Right kidney (tissue), 1 donor: ENCODE results near the gene FHL2.
"Not testable (repeated sequence)": the region's sequence is repeated elsewhere in the genome, so short reads cannot be mapped to it uniquely, and the experiment has no call there.

Source experiments
- DNase-seq: peaks from one replicate; pipeline ENCODE4 v3.0.0-alpha.2; 2016

Gene FHL2

DNA sequence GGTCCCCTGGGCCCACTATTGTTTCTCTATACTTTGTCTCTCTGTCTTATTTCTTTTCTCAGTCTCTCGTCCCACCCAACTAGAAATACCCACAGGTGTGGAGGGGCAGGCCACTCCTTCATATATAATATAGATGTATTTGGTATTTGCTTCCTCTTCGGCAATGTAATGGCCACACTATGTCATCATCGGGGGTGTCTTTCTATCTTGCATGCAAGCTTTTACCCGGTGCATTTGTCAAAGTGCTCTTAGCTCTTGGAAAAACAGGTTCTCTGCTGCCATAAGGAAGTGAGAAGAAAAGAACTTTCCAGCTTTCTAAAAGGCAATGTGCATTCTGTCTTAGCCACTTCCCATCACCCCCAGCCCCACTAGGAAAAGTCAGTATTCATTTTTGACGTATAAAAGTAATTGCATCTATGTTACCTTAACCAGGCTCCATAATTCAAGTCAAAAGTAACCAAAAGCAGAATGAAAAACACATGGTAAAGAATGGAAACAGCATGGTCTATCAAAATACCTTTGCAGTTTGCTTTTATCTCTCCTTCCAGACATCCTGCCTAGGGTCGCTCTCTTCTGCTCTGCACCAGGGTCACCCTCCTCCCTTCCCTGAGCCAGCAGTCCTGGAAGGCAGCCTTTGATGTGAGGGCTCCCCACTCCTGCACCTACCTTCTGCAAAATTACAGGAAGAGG is 27.2 kb upstream of the FHL2 start:
- DNase-seq: no peak

DNA sequence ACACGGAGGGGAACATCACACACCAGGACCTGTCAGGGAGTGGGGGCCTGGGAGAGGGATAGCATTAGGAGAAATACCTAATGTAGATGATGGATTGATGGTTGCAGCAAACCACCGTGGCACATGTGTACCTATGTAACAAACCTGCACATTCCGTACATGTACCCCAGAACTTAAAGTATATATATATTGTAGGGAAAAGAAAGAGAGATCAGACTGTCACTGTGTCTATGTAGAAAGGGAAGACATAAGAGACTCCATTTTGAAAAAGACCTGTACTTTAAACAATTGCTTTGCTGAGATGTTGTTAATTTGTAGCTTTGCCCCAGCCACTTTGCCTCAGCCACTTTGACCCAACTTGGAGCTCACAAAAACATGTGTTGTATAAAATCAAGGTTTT is 26.0 kb upstream of the FHL2 start:
- DNase-seq: not testable (repeated sequence)

DNA sequence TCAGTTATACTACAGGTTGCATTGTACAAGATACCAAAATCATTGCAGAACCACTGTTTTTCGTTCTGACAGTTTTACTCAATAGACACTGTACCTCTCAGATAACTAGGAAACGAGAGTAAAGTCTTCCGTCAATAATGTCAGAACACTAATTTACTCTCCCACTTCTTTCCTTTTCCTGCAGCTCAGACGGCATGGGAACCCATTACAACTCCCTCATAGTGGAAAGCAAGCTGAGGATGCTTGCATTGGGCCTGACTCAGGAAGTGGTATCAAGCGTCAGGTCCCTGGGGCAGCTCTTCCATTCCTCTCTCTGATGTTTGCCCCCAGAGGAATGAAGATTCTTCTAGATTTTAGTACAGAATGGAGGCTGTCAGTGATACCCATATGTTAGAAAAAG is 23.9 kb upstream of the FHL2 start:
- no peak for DNase-seq

- no peak for DNase-seq
Measured at GRCh38 chr2:105421053-105421452, 22.2 kb upstream of the FHL2 start.

GRCh38 chr2:105418522-105418921 is 19.7 kb upstream of the FHL2 start:
- DNase-seq: no peak

- DNase-seq: no peak
Measured at GRCh38 chr2:105417857-105418436, 19.1 kb upstream of the FHL2 start.

DNA sequence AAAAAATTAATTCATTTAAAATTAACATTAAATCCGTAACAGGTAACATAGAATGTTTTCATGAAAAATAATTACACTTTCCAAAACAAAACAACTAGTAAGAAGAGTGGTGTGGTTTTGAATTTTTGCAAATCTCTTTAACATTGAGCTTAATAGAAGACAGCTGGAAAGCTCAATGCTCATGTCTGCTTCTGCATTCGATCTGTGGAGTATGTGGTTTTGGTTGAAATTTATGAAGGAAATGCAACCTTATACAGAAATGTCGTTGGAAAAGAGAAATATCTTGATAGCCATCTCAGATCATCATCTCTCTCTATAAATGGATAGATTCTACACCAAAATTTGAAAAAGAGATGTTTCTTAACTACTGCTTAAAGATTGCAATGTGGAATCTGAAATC is 17.3 kb upstream of the FHL2 start:
- DNase-seq: no peak

- no peak for DNase-seq
Measured at GRCh38 chr2:105415007-105415406, 16.2 kb upstream of the FHL2 start.

GRCh38 chr2:105413206-105413605 is 14.4 kb upstream of the FHL2 start:
- DNase-seq: no peak

GRCh38 chr2:105412584-105412983 is 13.7 kb upstream of the FHL2 start:
- no peak for DNase-seq

DNA sequence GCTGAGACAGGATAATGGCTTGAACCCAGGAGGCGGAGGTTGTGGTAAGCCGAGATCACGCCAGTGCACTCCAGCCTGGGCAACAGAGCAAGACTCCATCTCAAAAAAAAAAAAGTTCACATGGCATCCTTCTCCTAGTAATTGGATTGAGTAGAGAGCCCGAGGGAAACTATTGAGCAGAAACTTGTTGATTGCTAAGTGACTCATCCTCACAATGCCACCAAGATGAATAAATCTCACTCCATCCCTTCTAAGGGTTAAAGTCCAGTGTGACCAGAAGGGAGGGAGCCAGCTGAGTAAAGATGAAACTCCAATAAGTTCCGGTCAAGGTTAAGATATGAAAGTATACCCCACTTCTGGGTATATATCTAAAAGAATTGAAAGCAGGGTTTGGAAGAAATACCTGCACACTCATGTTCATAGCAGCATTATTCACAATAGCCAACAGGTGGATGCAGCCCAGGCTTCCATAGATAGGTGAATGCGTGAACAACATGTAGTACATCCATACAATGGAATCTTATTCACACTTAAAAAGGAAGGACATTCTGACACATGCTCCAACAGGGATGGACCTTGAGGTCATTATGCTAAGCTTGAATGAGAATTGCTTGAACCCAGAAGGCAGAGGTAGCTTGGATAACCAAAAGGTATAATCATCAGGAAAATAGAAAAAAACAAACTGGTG is 13.0 kb upstream of the FHL2 start:
- no peak for DNase-seq

- DNase-seq: no peak
Measured at GRCh38 chr2:105410554-105410953, 11.7 kb upstream of the FHL2 start.

DNA sequence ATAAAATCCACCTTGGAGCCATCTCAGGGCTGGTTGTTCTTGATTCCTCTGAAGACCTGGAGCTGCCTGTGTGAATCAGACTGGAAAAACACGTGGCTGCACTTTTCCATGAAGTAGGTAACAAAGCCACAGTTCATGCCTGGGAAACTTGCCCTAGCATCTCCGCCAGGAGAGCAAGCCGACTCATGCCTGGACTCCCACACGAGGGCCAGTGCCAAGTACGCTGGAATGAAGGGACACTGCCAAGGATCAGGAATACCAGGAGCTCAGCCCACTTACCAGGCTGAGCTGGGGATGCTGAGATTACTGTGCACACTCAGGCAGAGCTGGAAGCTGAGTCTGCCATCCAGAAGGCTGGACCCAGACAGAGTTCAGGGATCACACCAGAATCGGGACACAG is 10.9 kb upstream of the FHL2 start:
- DNase-seq: no peak

DNA sequence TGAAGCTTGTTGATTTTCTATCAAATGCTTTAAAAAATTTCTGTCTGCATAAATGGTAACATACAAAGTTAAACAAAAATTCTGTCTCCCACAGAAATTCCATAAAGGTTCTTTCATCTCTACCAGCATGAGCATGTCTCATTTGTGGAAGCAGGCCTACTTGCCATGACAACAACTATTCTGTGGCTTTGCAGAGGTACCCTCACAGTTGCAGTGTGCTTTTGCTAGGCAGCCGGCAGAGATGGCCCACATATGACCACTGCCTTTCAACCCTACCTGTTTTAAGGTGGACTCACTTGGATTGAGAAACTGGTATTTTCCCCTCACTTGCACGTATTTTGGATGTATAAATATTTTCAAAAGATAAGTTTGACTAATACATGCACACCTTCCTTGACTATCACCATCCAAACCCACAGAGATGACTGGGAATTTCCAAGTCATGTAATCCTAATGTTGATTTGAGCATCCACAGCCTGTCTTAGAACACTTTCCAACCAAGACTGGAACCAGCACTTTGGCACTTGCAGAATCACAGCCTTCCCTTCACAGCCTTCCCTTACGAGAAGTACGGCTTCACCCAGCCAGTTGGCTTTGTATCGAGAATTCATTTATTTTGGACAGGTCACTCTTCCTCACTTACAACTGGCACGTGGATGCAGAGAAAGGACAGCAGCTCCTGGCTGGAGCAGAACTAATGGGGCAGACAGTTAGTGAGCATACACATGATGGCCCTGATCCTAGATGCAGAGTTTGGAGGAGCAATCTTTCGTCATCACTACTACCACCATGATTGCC is 9.3 kb upstream of the FHL2 start:
- DNase-seq: no peak

- DNase-seq: no peak
Measured at GRCh38 chr2:105406221-105406620, 7.4 kb upstream of the FHL2 start.

DNA sequence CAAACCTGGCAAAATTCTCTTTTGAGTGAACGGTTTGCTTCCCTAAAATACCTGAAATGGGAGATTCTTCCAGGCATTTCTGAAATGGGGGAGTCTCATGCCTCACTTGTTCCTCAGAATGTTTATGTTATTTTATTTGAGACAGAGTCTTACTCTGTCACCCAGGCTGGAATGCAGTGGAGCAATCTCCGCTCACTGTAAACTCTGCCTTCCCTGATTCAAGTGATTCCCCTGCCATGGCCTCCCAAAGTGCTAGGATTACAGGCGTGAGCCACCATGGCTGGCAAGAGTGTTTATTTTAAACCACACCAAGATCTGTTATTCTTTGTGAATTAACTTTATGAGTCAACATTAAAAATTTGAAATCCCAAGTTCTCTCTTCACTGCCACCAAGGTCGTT is 6.4 kb upstream of the FHL2 start:
- DNase-seq: no peak

DNA sequence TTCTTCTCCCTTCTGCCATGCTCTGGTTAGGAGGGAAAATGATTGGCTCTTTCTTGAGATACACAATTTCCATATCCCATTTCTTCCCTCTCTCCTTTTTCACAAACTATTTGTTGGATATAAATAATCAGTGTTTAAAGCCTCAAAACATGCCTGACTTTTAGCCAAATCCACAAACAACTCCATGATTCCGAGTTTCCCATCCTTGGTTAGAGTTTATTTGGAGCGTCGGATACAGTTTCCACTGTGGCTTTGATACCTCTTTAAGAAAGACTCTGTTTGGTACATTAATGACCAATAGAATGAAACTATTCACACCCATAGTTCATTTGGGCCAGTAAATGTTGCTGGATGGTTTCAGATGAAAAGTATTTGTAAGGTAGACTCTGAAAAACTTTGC is 5.9 kb upstream of the FHL2 start:
- no peak for DNase-seq

GRCh38 chr2:105403783-105404698 is 5.2 kb upstream of the FHL2 start:
- DNase-seq: no peak

- DNase-seq: no peak
Measured at GRCh38 chr2:105403241-105403782, 4.5 kb upstream of the FHL2 start.

- no peak for DNase-seq
Measured at GRCh38 chr2:105402809-105403208, 4.0 kb upstream of the FHL2 start.

- no peak for DNase-seq
Measured at GRCh38 chr2:105401867-105402266, 3.0 kb upstream of the FHL2 start.

GRCh38 chr2:105400138-105400540 is 1.3 kb upstream of the FHL2 start:
- DNase-seq: no peak
